GM12801 (cell line): ENCODE results near the gene DGKE.

ENCODE experiments used
- TF ChIP-seq, protein P1 (sequence below): IDR thresholded peaks from one replicate; pipeline ENCODE4 v1.5.1; 2011; ENCODE audit warnings: control low read depth; ENCODE audit not compliant: insufficient read length; ENCODE audit errors: extremely low read depth

Gene DGKE

DNA sequence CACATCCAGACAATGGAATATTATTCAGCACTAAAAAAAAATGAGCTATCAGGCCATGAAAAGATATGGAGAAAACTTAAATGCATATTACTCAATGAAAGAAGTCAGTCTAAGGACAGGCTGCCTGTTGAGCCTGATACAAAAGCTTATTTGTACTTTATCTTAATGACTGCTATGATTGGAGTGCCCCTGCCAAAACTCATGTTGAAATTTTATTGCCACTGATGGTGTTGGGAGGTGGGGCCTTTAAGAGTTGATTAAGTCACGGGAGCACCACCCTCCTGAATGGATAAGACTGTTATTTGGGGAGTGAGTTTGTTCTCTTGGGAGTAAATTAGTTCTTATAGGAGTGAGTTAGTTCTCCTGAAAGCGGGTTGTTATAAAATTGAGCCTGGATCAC is 10.1 kb upstream of the DGKE start:
- TF ChIP-seq, protein P1, sequence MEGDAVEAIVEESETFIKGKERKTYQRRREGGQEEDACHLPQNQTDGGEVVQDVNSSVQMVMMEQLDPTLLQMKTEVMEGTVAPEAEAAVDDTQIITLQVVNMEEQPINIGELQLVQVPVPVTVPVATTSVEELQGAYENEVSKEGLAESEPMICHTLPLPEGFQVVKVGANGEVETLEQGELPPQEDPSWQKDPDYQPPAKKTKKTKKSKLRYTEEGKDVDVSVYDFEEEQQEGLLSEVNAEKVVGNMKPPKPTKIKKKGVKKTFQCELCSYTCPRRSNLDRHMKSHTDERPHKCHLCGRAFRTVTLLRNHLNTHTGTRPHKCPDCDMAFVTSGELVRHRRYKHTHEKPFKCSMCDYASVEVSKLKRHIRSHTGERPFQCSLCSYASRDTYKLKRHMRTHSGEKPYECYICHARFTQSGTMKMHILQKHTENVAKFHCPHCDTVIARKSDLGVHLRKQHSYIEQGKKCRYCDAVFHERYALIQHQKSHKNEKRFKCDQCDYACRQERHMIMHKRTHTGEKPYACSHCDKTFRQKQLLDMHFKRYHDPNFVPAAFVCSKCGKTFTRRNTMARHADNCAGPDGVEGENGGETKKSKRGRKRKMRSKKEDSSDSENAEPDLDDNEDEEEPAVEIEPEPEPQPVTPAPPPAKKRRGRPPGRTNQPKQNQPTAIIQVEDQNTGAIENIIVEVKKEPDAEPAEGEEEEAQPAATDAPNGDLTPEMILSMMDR, result no peak

DNA sequence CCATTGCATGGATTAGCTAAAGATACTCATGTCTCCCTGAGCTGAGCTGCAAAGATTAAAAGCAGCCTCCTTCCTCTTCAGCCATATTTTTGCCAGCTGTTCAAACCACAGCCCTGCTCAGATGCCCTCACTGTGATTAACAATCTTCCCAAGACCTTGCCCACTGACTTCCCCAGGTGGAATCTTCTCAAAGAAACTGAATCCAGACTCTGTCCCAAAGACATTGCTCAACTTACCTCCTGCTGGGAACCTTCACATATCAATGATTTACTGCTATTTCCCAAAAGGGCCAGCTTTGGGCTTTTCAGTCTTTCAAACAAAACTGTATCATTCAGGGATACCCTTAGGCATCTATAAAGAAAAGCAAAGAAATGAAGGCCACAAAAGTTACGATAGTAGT is 9.4 kb upstream of the DGKE start:
- TF ChIP-seq, protein P1, result no peak

DNA sequence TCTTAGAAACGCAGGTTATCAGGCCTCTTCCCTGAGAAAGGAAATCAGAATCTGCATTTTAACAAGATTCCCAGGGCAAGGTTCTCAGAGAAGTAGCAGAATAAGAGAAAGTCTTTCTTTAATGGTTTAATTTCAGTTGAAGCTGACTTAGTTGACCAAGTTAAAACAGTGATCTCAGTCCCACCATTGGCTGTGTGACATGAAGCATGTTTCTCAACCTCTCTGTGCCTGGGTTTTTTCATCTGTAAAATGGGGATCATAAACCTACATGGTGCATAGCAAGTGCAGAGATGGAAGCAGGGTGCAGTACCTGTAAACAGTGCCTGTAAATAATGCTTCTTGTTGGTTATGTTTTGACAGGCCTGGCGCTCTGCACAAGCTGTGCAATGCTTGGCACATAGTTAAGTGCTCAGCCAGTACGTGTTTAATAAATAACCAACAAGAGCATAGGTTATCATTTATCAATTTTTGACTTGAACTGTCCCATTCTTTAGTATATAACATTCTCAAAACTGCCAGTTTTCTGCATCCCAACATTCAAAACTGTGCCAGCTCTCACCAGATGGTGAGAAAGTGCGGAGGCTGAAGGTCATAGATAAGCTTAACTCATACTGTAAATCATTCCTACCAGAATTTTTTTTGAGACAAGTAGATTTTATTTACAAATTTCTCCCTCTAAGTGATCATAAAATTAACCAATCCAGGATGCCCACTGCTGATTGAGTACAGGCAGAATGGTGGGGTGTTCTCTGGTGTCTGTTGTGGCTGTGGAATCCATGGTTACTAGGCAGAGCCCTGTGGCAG is 7.1 kb upstream of the DGKE start:
- TF ChIP-seq, protein P1, result no peak

DNA sequence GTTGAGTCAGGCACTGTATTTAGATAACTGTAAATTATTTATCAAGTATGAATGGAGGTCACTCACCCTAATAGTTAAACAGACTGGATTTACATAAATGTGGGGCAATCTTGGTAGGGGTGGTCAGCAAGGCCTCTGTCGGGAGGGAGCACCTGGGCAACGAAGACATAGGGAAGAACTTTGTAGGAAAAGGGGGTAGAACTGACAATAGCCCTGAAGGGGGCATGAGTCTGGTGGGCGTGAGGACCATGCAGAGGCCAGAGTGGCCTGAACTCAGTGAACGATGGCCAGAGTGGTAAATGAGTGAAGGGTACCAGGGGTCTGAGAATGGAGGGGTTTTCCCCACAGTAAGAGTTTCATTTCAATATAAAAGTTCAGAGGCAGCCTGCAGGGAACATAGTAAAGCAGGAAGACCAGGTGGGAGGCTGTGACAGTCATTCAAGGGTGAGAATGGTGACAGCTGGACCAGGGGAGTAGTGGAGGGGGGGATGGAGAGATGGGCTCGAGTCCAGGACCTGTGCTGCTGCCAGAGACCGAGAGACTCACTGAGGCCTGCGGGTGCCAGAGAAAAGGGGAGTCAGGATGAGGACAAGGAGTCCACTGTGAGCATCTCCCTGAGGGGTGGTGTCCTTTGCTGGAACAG is 3.1 kb upstream of the DGKE start:
- TF ChIP-seq, protein P1, result no peak

DNA sequence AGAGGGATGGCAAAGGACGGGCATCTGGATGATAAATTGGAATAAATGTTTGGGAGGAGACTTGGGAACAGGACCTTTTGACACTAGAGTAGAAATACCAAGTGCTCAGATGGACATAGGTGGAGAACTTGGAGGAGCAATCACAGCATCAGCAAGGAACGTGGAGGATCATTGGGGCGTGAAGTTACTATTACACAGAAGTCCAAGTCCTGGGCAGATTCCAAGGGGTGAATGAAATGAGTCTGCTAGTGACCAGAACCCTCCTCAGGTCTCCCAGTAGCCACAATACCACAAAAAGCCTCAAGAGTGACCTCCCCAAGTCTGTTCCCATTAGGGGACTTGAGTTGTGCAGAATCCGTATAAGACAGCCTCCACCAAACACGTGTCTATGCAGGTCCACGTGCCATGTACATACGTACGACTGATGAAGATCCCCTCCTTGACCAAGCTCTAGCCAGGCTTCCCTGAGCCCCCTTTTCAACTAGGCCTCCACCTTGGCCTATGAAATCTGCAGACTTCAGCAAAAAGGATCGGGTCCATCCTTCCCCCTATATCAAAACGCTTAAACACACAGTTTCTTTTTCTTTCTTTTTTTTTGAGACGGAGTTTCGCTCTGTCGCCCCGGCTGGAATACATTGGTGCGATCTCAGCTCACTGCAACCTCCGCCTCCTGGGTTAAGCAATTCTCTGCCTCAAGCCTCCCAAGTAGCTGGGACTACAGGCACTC is 2.4 kb upstream of the DGKE start:
- TF ChIP-seq, protein P1, result no peak

DNA sequence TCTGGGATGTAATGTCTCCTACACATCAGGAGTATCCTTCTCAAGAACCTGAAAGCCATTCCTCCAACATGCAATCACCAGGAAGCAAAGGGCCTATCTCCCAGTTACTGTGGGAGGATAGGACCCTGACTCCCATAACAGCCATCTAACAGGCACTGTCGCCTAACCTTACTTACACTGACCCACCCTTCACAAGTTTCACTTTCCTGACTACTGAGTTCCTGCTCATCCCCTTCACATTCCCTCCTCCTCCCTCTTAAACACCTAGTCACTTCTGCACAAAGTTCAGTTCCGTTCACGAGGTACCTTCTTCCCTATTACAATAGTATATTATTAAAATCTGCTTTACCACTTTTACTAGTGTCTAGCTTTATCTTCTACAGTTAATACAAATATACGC is 1.5 kb upstream of the DGKE start:
- TF ChIP-seq, protein P1, result no peak

DNA sequence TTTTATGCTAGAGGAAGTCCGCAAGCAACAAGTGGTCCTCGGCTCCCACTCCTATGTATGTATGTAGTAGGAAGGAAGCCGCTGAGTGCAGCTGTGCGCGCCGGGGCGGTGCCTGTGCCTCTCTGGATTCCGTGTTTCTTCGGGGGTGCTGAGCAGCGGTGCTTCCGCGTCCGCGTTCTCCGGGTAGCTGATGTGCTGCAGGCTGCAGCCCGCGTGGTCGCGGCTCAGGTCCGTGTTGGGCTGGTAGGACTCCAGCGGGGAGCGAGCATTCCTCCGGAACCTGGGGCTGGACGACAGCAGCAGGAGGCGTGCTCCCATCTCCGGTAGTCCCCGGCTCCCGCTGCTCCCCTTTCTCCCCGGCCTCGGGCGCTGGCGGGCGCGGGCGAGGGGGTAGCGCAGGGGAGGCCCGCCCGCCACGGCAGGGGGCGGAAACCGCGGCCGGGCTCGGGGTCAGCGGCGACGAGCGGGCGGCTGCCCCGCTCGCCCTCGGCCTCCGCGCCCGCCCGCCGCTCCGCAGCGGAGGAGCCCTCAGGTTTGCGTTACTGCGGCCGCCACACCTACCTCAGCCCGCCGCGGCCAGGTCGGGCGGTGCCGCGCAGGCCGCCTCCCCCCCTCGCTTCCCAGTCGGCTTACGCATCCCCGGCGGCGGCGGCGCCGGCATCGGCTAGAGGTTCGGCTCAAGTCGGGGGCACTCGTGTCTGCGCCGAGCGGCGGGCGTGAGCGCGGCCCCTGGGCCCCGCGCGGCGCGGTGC is 718 bp upstream of the DGKE start:
- TF ChIP-seq, protein P1, result no peak
